ENCODE measurements around the gene PKIG.

PKIG gene

GRCh38 chr20:44618318-44618731 is 35.9 kb downstream of the PKIG start:
- DNase-seq (ENCODE audit: low spot score): no peak
- in situ Hi-C loops (cut with MboI; ENCODE audit: low pct_unique_long_range_greater_than_20kb, low sequenced_read_pairs, unreplicated experiment): loop anchor here (25.0 kb wide), 1 partner anchor 231 kb away; no protein-coding TSS in a partner anchor
- TF ChIP-seq CTCF (IDR thresholded peaks at IDR 0.05; ENCODE audit: extremely low read depth, insufficient read depth, missing control alignments): no peak

- no peak for TF ChIP-seq CTCF (IDR thresholded peaks at IDR 0.05; ENCODE audit: extremely low read depth, insufficient read depth, missing control alignments)
- in situ Hi-C loops (cut with MboI; ENCODE audit: low pct_unique_long_range_greater_than_20kb, low sequenced_read_pairs, unreplicated experiment): loop anchor here (25.0 kb wide), 1 partner anchor 232 kb away; no protein-coding TSS in a partner anchor
- no peak for DNase-seq (ENCODE audit: low spot score)
Measured at GRCh38 chr20:44619294-44619693, 36.9 kb downstream of the PKIG start.

GRCh38 chr20:44620030-44620429 is 37.7 kb downstream of the PKIG start:
- in situ Hi-C loops (cut with MboI; ENCODE audit: low pct_unique_long_range_greater_than_20kb, low sequenced_read_pairs, unreplicated experiment): loop anchor here (25.0 kb wide), 1 partner anchor 233 kb away; no protein-coding TSS in a partner anchor
- DNase-seq (ENCODE audit: low spot score): no peak
- TF ChIP-seq CTCF (IDR thresholded peaks at IDR 0.05; ENCODE audit: extremely low read depth, insufficient read depth, missing control alignments): no peak

GRCh38 chr20:44621325-44621724 is 38.9 kb downstream of the PKIG start:
- no peak for TF ChIP-seq CTCF (IDR thresholded peaks at IDR 0.05; ENCODE audit: extremely low read depth, insufficient read depth, missing control alignments)
- no peak for DNase-seq (ENCODE audit: low spot score)
- in situ Hi-C loops (cut with MboI; ENCODE audit: low pct_unique_long_range_greater_than_20kb, low sequenced_read_pairs, unreplicated experiment): loop anchor here (25.0 kb wide), 1 partner anchor 234 kb away; no protein-coding TSS in a partner anchor

- no peak for TF ChIP-seq CTCF (IDR thresholded peaks at IDR 0.05; ENCODE audit: extremely low read depth, insufficient read depth, missing control alignments)
- in situ Hi-C loops (cut with MboI; ENCODE audit: low pct_unique_long_range_greater_than_20kb, low sequenced_read_pairs, unreplicated experiment): loop anchor here (25.0 kb wide), 1 partner anchor 235 kb away; no protein-coding TSS in a partner anchor
- no peak for DNase-seq (ENCODE audit: low spot score)
Measured at GRCh38 chr20:44621939-44622338, 39.6 kb downstream of the PKIG start.

- TF ChIP-seq CTCF (IDR thresholded peaks at IDR 0.05; ENCODE audit: extremely low read depth, insufficient read depth, missing control alignments): no peak
- in situ Hi-C loops (cut with MboI; ENCODE audit: low pct_unique_long_range_greater_than_20kb, low sequenced_read_pairs, unreplicated experiment): loop anchor here (25.0 kb wide), 1 partner anchor 235 kb away; no protein-coding TSS in a partner anchor
- no peak for DNase-seq (ENCODE audit: low spot score)
Measured at GRCh38 chr20:44622501-44623270, 40.3 kb downstream of the PKIG start.
